Duodenal mucosa (tissue), 2 donors: Measurements from ENCODE around the gene GNPDA2.

Experiments used
- H3K27ac ChIP-seq: one replicate; pipeline ENCODE4 v1.7.0; 2013; ENCODE audit warnings: low read depth, low read length
- H3K27me3 ChIP-seq, 2 donors: one replicate each; pipeline ENCODE4 v1.7.0; 2013; ENCODE audit warnings: low read length in 2 of 2, control low read depth in 1 of 2; ENCODE audit not compliant: insufficient read depth in 2 of 2, control insufficient read depth in 1 of 2
- H3K36me3 ChIP-seq, 2 donors: one replicate each; pipeline ENCODE4 v1.7.0; 2013; ENCODE audit warnings: low read length in 2 of 2, control low read depth in 1 of 2; ENCODE audit not compliant: insufficient read depth in 2 of 2, control insufficient read depth in 1 of 2
- H3K4me1 ChIP-seq, 2 donors: one replicate each; pipeline ENCODE4 v1.7.0; 2013; ENCODE audit warnings: low read length in 2 of 2, control low read depth in 1 of 2; ENCODE audit not compliant: insufficient read depth in 2 of 2, control insufficient read depth in 1 of 2
- H3K4me3 ChIP-seq, 2 donors: one replicate each; pipeline ENCODE4 v1.7.0; 2013; ENCODE audit warnings: low read length in 2 of 2, low read depth in 1 of 2
- H3K9ac ChIP-seq, 2 donors: one replicate each; pipeline ENCODE4 v1.7.0; 2013; ENCODE audit warnings: low read length in 2 of 2, low read depth in 1 of 2
- H3K9me3 ChIP-seq, 2 donors: one replicate each; pipeline ENCODE4 v1.7.0; 2013; ENCODE audit warnings: low read length in 2 of 2, control low read depth in 1 of 2; ENCODE audit not compliant: control insufficient read depth in 1 of 2

GNPDA2 gene

GRCh38 chr4:44663539-44664263 is 62.7 kb downstream of the GNPDA2 start:
- Histone ChIP-seq H3K9me3 (no peaks in the 10 kb centered on the region), H3K27ac (no peak overlapping the region), H3K4me1 (no peaks in the 10 kb centered on the region), H3K27me3 (no peaks in the 10 kb centered on the region), H3K9ac (no peak overlapping the region), H3K4me3 (no peak overlapping the region), H3K36me3 (no peaks in the 10 kb centered on the region)

GRCh38 chr4:44662623-44663005 is 63.7 kb downstream of the GNPDA2 start:
- Histone ChIP-seq H3K4me3 (no peak overlapping the region), H3K4me1 (no peaks in the 10 kb centered on the region), H3K9ac (no peak overlapping the region), H3K27me3 (no peaks in the 10 kb centered on the region), H3K27ac (no peak overlapping the region), H3K36me3 (no peaks in the 10 kb centered on the region), H3K9me3 (no peaks in the 10 kb centered on the region)

GRCh38 chr4:44661940-44662622 is 64.3 kb downstream of the GNPDA2 start:
- H3K27me3 ChIP-seq: no peaks in the 10 kb centered on the region
- H3K4me1 ChIP-seq: no peaks in the 10 kb centered on the region
- H3K27ac ChIP-seq: no peak overlapping the region
- H3K9me3 ChIP-seq: no peaks in the 10 kb centered on the region
- no peaks in the 10 kb centered on the region for H3K36me3 ChIP-seq
- H3K9ac ChIP-seq: no peak overlapping the region
- H3K4me3 ChIP-seq: no peak overlapping the region

- no peaks in the 10 kb centered on the region for H3K27me3 ChIP-seq
- no peaks in the 10 kb centered on the region for H3K4me1 ChIP-seq
- no peak overlapping the region for H3K27ac ChIP-seq
- H3K4me3 ChIP-seq: no peak overlapping the region
- H3K36me3 ChIP-seq: no peaks in the 10 kb centered on the region
- no peaks in the 10 kb centered on the region for H3K9me3 ChIP-seq
- no peak overlapping the region for H3K9ac ChIP-seq
Measured at GRCh38 chr4:44660396-44660795, 66.0 kb downstream of the GNPDA2 start.

GRCh38 chr4:44652002-44652401 is 74.4 kb downstream of the GNPDA2 start:
- H3K9ac ChIP-seq: no peak overlapping the region
- no peaks in the 10 kb centered on the region for H3K36me3 ChIP-seq
- H3K4me3 ChIP-seq: no peak overlapping the region
- H3K27me3 ChIP-seq: no peaks in the 10 kb centered on the region
- H3K27ac ChIP-seq: no peak overlapping the region
- H3K9me3 ChIP-seq: no peaks in the 10 kb centered on the region
- H3K4me1 ChIP-seq: no peaks in the 10 kb centered on the region
